Stimulated activated CD8-positive, alpha-beta memory T cell treated with anti-CD3 and anti-CD28 coated beads, Interleukin-12 subunit alpha, Interleukin-12 subunit beta, amount 100 ng/mL, for 4 hours (primary cell): ENCODE results near the gene EYS.

ENCODE experiments used
- DNase-seq: peaks from one replicate; pipeline ENCODE4 v3.0.0-alpha.2; 2020; ENCODE audit warnings: low read depth

EYS gene

GRCh38 chr6:65221153-65221552 lies 485.9 kb downstream of the EYS start:
- DNase-seq, result no peak

GRCh38 chr6:65202738-65203137 lies 504.3 kb downstream of the EYS start:
- no peak for DNase-seq

DNA sequence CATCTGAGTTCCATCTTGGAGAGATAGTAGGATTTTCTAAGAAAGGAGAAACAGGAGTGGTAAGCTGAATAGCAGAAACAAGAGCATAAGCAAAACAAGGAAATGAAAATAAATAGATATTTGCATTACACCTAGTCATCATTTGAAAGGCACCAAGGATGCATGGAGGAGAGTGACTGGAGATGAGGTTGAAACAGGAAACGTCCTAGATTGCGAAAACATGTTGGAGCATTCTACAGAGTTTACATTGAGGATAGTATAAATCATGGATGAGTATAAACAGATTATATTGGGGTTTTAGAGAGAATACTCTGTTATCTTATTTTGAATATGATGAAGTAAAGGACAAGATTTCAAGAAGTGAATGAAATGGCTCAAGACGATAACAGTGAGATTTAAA lies 507.3 kb downstream of the EYS start:
- no peak for DNase-seq

DNA sequence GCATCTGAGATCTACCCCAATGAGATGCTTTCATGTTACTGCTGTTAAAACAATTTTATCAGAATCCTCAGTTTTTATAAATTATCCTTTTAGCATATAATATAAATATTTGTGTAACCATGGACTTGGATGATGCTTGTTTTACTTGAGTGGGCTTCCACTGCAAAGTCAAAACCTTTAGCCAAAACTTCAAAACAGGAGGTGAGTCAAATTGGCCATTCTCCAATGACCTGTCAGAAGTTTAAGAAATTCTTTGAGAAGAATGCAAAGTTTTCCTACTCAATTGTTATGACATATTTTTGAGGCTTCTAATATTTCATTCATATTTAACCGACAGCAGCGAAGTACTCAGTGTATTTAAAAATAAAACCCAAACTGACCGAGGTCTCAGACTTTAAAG lies 507.9 kb downstream of the EYS start:
- no peak for DNase-seq

GRCh38 chr6:65191471-65191870 lies 515.6 kb downstream of the EYS start:
- DNase-seq, result no peak

GRCh38 chr6:65189236-65189881 lies 517.7 kb downstream of the EYS start:
- no peak for DNase-seq

DNA sequence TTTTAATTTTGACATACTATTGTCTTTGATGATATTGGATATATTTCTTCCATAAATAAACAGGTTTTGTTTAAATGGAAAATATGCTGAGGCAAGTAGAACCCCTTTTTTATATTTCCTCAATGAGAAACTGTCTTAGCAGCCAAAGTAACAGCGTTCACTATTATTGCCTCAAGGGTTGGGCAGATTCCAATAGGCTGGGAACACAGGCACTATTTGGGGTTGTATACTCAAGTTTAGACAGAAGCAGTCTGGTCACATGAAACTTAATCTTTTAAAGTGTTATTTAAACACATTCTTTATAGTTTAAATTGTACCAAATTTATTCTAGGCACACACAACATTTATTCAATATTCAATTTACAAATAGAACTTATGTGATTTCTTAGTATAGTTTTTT lies 520.2 kb downstream of the EYS start:
- DNase-seq, result no peak

GRCh38 chr6:65182681-65183080 lies 524.3 kb downstream of the EYS start:
- no peak for DNase-seq

DNA sequence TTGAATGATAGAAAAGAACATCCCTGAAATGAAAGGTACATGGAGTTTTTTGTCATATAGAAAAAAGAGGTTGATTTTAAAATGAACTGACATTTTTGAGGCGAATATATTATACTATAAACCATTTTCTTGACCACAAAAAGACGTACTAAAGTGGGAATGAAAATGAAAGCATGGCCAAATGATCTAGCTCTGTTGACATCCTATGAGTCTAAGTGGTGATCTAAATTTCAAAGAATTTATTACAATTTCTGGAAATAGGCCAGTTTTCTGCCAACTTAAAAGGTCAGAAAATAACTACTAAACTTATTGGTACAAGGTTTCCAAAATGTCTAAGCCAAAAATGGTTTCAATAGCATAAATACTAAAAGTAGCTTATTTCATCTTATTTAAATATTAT lies 536.8 kb downstream of the EYS start:
- DNase-seq, result no peak

DNA sequence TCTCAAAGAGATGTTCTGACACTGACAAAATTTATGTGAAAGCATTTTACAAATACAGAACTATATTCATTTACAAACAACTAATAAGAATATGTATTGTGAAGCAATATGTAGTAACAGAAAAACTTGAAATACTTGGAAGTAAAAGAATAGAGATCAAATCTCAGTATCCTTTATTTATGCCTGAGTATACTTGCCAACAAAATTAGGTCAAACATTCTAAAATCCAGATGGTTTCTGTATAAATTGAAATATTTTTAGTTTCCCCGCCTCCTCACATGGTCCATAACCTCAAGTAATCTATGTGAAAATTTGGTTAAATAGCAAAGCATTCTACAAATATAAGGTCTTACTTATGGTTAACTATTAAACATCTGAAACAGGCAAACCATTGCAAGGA lies 545.4 kb downstream of the EYS start:
- DNase-seq, result no peak

DNA sequence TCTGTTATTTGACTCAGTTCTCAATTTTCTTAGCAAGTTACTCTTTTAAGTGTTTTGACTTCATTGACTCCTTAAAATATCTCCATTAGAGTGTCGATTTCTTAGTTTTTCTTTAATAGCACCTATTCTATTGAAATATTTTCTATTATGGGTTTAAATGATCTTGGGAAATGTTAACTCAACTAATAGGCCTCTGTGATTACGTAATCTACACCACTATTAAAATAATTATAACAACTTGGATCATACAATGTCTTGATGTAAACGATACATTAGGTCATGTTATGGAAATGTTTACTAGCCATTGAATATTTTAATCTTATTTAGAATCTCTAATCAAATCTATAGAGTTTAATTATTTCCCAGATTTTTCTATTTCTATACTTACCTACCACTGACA lies 550.0 kb downstream of the EYS start:
- no peak for DNase-seq

DNA sequence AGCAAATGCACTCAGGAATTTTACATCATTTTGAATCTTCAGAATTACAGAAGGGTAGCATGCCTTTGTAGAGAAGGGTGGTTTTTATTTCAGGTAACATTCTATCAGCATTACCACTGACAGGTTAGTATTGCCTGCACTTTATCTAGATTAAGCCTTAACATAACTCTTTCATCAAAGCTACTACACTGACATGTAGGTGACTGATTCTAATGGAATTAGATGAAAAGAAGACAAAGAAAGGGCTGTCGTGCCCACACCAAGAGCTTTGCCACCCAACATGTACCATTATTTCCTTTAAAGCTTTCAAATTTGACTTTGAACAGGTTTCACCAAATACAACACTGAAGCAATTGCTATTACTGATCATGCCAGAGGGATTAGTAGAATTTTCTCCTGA lies 551.9 kb downstream of the EYS start:
- DNase-seq, result no peak

GRCh38 chr6:65149841-65150240 lies 557.2 kb downstream of the EYS start:
- no peak for DNase-seq

- no peak for DNase-seq
Measured at GRCh38 chr6:65148839-65149238, 558.2 kb downstream of the EYS start.

DNA sequence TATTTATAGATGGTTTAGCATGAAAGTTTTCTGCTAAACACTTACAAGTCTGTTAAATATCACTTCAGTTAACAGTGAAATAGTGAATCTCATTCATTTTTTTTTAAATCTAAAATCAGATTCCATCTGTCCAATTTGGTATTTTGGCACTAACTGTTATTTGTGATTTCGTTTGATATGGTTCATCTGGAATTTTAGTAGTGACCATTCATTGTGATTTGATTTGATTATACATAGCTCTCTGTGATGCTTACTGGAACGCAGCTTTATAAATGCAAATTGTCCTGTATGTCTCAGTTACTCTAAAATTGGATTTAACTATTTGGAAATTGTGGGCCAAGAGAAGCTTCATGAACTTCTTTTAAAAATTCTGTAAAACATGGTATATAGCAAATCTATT lies 571.5 kb downstream of the EYS start:
- no peak for DNase-seq

DNA sequence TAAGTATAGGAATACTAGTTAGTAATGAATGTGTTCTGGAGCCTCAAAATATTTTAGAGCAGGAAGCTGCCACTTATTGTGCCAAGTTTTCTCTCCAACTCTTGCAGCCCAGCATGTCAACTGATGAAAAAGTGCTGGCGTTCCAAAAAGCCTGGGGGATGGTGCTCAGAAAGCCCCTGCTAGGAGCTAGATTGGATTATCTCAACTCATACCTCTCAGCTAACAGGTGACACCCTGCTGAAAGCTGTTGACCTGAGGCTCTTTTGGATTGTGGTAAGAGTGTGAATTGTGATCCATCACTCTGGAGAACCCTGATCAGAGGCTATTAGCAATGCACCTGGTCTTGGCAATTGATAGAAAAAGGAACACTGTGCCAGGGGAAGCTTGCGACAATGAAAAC lies 580.4 kb downstream of the EYS start:
- DNase-seq, result no peak

- no peak for DNase-seq
Measured at GRCh38 chr6:65123521-65123920, 583.5 kb downstream of the EYS start.

GRCh38 chr6:65117817-65118409 lies 589.1 kb downstream of the EYS start:
- no peak for DNase-seq

DNA sequence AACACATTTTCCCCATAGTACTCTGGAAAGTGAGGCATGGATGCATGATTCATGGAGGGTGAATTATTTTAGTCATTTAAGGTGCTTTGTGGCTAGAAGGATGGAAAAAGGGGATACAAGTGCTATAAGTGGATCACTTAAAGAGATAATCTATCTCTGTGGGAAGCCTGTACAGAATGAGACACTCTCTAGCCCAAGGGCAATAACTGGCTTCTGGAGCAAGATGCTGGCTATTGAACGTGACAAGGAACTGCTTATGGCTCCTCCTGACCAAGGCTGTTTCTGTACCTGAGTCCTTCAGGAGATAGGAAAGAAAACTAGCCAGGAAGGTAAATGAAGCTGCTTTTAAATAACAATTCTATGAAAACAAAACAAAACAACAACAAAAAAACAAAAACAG lies 590.7 kb downstream of the EYS start:
- no peak for DNase-seq

DNA sequence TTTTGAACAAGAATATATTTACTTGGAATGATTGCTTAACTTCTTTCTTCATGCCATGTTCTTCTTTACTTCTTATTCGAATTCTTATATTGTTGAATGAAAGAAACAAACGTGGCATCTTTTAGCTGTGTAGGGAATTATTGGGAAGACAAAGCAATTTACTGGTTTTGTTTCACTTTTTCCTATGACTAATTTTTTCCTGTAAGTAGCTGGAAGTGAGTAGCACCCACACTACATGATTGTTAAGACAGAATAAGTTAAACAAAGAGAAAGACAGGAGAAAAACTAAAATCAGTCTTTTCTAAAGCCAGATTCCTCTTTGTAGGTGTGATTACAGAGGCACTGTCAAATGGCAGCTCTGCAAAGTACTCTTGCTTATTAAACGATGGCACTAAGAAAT lies 593.4 kb downstream of the EYS start:
- no peak for DNase-seq

- no peak for DNase-seq
Measured at GRCh38 chr6:65112435-65112834, 594.6 kb downstream of the EYS start.

GRCh38 chr6:65110031-65110430 lies 597.0 kb downstream of the EYS start:
- no peak for DNase-seq

GRCh38 chr6:65098349-65098748 lies 608.7 kb downstream of the EYS start:
- DNase-seq, result no peak

GRCh38 chr6:65091561-65091960 lies 615.5 kb downstream of the EYS start:
- DNase-seq, result no peak
